22Rv1 (cell line): ENCODE data around the gene RTL1.

ENCODE experiments used
- CTCF ChIP-seq: fragments of 450-650 bp; IDR thresholded peaks from 2 replicates; pipeline ENCODE4 v1.5.1; 2017; ENCODE audit warnings: mild to moderate bottlenecking
- ZFX ChIP-seq: fragments of 450-650 bp; IDR thresholded peaks from 2 replicates; pipeline ENCODE4 v1.6.1; 2017; ENCODE audit warnings: antibody characterized with exemption, borderline replicate concordance

DNA sequence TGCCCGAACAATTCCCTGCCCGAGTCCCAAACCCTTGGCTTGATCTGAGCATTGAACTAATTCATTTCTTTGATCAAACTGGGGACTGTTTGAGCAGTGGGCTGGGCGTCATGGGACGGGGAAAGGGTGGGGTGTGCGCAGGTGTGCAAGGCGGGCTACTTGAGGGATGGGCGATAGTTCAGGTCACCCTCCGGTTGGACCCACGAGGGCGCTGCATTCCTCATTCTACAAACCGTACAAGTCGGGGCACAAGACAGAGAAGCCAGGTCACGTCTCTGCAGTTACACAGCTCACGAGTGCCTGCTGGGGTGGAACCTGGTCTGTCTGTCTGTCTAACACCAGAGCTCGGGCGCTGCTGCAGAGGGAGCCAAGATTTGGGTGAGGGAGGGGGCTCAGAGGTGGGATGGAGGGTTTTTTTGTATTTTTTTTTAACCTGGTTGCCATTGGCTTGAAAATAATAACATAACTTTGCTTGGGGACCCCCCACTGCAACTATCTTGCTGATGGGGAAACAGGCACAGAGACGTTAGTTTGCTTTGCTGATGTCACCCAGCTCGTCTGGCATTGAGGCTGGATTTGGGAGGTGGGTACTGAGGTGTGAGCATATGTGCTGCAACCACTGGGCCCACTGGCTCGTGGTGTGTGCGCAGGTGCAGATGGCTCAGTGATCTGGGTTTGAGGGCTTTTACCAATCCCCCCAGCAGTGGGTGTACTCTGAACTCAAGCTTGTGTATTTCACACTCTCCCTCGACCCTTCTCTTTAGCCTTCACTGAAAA, 7.6 kb upstream of the RTL1 start:
- TF ChIP-seq CTCF = no peak
- no peak for TF ChIP-seq ZFX
